SKM-1 (cell line): ENCODE measurements around the gene DOCK3.
A peak's percentile ranks its signal among the peaks of the same experiment; 100 is the strongest.

Source experiments
- DNase-seq: peaks from one replicate; lab custom pipeline; 2025; ENCODE audit not compliant: unreplicated experiment; lab: John Stamatoyannopoulos, UW

DOCK3 gene, protein sequence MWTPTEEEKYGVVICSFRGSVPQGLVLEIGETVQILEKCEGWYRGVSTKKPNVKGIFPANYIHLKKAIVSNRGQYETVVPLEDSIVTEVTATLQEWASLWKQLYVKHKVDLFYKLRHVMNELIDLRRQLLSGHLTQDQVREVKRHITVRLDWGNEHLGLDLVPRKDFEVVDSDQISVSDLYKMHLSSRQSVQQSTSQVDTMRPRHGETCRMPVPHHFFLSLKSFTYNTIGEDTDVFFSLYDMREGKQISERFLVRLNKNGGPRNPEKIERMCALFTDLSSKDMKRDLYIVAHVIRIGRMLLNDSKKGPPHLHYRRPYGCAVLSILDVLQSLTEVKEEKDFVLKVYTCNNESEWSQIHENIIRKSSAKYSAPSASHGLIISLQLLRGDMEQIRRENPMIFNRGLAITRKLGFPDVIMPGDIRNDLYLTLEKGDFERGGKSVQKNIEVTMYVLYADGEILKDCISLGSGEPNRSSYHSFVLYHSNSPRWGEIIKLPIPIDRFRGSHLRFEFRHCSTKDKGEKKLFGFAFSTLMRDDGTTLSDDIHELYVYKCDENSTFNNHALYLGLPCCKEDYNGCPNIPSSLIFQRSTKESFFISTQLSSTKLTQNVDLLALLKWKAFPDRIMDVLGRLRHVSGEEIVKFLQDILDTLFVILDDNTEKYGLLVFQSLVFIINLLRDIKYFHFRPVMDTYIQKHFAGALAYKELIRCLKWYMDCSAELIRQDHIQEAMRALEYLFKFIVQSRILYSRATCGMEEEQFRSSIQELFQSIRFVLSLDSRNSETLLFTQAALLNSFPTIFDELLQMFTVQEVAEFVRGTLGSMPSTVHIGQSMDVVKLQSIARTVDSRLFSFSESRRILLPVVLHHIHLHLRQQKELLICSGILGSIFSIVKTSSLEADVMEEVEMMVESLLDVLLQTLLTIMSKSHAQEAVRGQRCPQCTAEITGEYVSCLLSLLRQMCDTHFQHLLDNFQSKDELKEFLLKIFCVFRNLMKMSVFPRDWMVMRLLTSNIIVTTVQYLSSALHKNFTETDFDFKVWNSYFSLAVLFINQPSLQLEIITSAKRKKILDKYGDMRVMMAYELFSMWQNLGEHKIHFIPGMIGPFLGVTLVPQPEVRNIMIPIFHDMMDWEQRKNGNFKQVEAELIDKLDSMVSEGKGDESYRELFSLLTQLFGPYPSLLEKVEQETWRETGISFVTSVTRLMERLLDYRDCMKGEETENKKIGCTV (N-terminal part only)

DNA sequence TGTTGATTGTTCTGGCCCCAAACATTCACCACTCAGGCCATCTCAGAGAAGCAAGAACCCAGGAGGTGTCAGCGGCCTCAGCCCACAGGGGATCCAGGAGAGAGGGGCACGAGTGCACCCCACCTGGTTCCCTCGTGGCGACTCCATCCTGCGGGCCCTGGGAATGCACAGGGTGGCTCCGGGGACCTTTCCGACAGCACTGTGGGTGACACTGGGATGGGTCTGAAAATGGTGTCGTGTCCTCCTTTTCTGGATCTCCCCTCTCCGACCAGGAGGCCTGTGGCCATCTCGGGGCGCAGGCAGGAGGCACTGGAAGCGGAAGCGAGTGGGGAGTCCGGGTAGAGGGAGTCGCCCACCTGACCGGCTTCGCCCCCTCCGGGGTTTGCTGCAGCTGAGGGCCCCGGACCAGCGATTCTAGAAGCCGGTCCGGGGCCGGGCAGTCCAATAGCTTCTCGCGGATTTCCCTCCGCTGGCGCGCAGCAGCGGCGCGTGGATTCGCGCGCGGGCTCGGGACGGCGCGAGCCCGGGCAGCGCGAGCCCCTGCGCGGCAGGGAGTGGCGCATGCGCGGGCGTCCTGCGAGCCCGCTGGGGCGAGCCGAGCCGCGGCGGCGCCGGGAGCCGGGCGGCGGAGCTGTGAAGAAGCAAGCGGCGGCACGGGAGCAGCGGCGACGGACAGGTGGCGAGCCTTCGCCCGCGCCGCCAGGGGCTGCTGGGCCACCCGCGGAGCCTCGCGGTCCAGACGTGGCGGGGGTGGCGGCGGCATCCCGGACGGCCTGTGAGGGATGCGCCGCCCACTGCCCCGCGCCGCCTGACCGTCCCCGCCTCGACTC, at the start of gene DOCK3:
TSS of gene DOCK3 (plus strand) at position 579 of the 830 bp plus-strand sequence. CDS start 337 bp downstream, outside the sequence.
- no peak for DNase-seq

DNA sequence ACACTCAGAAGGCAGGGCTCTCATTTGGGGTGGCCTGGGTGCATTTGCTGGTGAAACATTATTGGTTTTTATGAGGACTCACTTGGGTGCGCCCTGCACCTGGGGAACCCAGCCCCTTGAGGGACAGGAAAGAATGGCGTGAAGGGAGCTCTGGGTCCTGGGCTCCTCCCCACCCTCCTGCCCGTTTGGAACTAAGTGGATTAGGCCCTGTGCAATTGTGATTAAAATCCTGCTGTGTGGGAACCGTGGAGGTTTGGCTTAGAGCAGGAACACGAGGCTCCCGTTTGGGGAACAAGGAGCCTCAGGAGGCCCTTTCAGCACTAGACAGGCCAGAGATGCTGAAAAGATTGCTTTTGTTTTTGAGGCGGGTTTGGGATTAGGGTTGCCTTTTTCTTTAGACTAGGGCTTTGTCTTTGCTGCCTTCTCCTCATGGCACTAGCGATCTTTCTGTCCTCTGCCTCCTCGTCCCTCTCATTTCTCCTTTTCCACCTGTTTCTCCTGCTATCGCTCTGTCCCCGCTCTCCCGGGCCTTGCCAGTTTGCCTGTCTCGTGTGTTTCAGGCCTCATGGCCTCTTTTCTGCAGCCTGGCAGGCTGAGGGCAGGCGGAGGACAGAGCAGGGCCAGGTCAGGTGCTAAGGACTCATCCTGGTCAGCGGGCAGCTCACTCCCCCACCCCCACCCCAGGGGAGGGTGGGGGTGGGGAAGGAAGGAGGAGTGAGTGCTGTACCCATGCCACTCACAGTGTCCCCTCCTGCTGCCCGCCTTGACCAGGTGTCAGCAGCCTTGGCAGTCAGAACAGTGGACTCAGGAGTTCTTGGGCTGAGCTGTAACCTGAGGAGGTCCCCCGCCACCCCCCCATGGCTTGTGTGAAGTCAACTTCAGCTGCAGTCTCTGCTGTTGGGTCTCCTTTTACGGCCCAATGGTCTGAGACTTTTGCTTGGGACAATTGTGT, 49.2 kb upstream of the DOCK3 start:
- DNase-seq, result no peak

DNA sequence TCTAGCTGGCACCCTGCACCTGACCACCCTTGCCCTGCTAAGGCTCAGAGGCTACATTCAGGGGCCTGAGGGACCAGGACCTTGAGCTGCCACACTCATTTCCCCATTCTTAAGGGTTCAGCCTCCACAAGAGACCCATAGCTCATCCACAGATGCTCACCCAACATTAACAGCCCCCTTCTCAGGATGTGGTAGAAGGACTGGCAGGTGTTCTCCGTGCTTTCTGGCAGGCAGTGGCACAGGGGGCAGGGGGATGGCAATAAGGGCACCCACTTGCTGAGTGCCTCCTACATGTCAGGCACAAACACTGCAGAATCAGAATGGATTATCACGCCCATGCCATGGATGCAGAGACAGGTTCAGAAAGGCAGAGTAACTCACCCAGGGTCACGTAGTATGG, 48.3 kb upstream of the DOCK3 start:
- DNase-seq, result no peak

DNA sequence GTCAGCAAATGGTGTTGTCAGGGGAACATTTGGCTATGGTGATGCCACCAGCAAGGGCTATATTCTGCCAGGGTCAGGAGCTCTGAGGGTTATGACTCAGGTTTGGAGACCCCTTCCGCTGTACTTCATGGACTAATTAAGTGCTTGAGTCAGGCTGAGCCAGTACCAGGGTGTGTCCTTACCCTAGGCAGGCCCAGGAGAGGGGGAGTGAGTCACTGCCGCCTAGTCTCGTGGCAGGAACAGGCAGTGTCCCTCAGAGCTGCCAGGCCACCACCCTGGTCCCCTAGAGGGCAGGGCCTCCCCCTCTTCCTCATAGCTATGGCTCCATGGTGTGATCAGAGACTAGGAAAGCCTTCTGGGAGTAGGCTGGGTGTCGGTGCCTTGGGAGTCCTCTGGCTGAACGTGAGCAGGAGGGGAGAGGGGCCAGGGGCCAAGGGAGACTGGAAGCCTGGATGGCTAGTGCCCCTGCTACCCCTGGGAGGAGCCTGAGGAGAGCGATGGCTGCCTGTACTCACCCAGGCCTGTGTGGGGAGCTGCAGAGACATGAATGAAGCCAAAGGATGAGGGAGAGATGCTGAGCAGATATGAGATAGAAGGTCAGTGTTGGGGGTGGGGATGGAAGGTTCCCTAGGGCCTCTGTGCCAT, 47.2 kb upstream of the DOCK3 start:
- no peak for DNase-seq

DNA sequence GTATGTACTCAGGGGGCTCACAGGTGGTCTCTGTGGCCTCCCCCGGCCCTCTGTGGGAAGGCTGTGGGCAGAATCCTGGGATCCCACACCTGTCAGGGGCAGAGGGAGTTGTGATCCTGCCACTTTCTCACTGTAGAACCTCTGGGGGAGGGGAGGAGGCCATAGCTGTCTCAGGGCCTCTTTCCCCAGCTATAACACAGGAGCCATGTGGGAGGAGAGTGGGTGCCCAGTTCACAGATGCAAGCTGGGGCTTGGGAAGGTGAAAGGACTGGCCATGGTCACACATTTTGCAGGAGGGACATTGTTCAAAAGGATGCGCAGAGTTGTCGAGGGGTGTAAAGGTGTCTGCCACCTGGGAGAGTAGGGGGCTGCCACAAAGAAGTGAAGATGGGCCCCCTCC, 46.1 kb upstream of the DOCK3 start:
- DNase-seq, result no peak

DNA sequence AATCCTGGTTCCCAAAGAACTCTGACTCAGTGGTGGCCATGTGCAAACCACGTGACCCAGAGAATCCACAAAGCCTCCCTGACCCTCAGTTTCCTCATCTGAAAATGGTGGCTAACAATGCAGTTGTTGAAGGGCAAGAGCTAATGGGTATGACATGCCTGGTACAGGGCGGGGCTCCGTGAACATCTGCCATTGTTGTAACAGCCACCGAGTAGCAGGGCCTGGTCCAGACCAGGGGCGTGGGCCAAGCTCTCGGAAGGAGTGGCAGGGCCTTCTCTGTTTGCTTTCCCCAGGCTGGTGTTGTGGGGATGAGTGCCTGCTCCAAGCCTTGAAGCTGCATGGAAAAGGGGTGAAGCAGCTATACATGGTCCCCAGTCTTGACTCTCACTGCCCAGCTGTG, 44.3 kb upstream of the DOCK3 start:
- DNase-seq, result no peak

DNA sequence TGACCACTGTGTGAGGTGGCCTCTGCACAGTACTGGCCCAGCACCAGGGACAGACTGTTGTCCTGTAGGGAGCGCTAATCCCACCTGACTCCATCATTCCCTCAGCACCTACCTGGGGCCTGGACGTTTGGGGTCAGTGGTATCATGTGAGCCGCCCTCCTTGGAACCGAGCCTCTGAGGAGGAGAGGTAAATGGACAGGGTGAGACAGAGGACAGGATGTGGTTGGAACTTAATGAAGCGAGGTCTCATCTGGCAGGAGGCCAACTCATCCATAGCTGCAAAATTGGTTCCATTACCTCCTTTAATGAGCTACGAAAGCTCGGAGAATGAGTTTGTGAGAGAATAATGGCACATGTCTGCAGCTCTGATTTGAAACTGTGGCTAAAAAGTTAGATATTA, 43.9 kb upstream of the DOCK3 start:
- DNase-seq, result no peak

DNA sequence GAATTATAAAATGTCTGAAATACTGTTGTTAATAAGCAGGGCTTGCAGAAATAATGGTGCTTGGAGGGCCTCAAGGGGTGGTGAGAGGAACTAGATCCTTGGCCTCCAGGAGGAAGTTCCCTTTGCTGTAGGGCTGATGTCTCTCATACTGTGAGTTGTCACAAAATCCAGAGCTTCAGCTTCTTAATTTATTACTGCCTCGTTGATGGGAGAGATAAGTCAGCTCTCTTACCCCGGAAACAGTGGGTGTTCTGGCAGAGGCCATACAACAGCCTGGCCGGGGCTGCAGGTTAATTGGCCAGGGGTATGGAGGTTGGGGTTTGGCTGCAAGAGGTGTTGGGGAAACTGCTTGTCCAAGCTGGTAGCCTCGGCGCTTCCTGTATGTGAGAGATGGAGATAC, 42.3 kb upstream of the DOCK3 start:
- peak; percentile 62 for DNase-seq

DNA sequence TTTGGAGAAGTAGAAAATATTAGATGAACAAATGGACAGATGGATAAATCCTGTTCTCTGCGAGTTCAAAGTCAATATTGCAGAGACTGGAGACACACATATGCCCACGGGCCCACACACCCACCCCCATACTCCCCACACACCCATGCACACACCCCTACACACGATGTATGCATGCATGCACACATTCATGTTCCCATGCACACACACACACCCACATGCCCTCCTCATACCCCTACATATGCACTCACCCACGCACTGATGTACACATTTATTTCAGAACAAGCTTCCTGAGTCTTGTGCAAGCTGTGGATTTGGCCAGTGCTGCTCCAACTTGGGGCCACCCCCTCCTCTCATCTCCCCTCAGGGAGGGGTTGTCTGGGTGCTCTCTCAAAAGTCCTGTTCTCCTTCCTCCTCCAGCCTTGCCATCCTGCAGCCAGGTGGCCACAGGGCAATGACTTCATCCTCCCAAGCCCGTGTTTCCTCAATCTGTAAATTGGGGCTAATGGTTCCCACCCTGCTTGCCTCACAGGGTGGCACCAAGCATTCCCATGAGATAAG, 41.4 kb upstream of the DOCK3 start:
- no peak for DNase-seq

DNA sequence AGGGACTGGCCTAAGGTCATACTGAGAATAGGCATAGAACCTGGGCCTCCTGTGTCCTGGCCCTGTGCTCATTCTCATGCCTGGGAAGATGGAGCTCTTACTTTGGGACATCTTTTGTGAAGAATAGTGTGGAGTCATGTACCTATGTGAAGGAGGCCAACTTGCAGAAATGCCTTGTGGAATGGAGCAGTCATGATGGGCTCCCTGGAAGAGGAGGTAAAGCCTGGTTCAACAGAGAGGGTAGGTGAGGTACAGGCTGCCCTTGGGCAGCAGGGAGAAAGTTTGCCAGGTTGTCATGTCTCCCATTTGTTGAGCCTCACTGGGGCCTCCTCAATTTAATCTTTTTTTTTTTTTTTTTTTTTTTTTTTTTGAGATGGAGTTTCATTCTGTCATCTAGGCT, 39.7 kb upstream of the DOCK3 start:
- DNase-seq, result no peak

DNA sequence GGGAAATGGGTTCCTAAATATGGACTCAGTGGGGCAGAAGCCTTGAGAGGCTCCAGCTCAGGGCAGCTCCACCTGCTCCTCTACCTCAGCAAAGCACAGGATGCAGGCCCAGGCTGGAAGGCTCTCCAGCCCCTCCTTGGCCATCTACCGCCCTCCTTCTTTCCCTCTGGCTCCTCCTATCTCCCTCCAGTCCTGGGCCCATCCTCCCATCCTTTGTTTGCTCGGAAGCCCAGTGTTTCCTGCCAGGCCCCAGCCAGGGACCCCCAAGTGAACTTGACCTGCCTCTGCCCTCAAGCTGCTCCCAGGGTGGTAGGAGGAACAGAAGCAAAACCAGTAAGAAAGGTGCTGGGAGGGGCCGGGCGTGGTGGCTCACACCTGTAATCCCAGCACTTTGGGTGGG, 37.7 kb upstream of the DOCK3 start:
- no peak for DNase-seq

DNA sequence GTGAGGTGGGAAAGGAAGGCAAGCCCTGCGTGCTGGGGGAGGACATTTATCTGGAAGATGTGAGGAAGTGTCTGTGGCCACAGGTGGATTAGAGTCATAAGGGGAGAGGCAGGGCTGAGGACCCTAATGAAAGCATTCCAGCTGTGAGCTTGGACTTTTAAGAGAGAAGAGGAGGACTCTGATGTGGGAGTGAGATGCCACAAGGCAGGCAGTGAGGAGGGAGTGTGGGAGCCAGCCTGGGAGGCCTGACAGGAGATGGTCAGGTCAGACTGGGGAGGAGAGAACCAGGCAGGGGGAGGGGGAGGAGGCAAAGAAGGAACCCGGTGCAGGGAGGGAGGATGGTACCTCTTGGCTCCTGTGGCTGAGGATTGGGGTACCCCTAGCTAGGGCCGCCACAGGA, 36.8 kb upstream of the DOCK3 start:
- DNase-seq, result no peak

DNA sequence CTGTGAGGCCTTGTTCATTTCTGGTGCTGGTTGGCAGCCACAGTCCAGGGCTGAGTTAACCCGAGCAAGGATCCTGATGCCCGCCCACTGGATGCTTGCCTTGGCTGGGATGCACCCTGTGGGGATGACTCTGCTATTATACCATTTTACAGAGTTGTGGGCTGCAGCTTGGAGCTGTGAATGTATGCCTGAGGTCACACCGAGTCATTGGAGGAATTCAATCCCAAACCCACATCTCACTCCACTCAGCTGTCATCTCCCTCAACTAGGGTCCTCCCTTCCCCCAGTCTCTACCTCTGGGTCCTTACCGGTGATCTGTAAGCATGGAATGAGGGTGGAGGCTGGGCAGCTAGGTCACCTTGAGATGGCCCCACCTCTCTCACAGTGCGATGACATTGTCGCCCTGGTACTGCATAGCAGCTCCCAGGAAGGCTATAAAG, 35.7 kb upstream of the DOCK3 start:
- DNase-seq, result no peak

DNA sequence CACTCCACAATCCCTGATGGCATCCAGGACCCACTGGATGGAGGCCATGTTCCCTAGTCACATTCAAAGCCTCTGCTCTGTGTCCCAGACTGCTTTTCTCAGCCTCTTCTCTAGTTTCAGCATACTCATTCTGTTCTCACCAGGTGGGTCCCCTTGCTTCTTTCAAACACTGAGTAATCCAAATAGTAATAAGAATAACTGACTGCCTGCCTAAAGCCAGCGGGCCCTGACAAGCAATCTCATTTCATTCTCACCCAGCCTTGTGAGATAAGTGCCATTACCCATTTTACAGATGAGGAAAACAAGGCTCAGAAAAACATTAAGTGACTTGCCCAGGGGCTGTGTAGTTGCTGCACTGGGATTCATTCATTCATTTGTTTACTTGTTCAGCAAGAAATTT, 32.3 kb upstream of the DOCK3 start:
- no peak for DNase-seq

DNA sequence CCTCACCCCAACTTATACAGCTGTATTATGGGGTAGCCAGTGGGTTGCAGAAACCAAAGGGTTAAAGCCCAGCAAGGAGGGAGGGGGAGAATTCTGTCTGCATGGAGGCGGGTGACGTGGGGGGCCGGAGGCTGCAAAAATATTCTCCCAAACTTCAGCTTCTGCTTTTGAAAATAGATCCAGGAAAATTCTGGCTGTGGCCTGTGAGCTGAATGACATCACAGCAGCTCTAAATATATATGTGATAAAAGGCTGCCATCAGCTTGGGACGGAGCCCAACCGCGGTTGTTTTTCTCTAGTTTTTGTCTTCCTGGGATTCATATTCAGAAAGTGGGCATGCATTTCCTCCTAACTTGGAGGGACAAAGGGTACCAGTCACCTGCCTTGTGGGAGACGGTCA, 30.2 kb upstream of the DOCK3 start:
- no peak for DNase-seq

DNA sequence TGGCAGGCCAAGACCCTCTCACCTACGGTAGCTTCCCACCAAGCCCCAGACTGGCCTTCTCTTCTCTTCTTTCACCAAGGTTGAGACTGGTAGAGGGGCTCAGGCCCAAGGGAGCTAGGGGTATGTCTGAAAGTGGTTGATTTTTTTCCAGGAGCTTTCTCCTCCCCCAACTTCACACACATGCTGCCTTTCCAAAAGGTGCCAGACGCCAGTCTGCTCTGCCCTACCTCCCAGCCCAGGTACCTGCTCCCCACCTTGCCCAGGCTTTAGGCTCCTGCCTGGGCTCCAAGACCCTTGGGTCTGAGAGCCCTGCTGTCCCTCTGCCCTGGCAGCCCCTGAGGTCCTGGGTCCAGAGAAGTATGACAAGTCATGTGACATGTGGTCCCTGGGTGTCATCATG, 29.3 kb upstream of the DOCK3 start:
- no peak for DNase-seq

DNA sequence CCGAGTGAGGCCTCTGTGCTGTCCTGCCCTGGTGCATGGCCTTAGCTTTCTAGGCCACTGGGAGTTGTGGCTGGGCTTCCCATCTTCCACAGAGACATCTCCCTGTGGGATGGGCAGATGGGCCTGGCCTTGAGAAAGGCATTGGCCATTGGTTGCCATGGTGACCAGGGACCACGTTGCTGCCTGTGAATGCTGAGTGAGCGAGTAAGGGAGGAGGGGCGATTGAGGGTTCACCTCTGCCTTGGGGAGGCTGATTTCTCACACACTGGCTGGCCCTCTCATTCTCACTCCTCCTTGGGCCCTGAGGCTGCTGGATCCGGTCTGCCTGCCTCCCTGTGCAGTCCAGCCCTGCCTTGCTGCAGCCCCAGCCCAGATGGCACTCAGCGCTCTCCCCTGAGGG, 26.4 kb upstream of the DOCK3 start:
- DNase-seq, result no peak

DNA sequence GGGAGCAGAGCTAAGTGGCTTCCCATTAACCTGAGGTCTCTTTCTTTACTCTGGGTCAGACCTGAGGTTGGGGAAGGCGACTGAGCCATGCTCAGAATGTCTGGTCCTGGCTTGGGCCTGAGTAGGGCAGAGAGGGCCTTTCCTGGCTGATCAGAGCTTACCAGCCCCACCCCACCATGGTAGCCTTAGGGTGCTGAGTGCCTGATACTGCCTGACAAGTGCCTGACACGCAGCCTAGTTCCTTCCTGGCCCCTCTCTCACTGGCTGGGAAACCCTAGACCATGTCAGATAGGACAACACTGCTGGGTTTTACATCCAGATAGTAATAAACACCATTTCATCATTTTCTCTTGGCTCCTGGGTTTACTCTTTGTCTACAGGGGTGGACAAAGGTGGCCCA, 25.8 kb upstream of the DOCK3 start:
- DNase-seq, result no peak

DNA sequence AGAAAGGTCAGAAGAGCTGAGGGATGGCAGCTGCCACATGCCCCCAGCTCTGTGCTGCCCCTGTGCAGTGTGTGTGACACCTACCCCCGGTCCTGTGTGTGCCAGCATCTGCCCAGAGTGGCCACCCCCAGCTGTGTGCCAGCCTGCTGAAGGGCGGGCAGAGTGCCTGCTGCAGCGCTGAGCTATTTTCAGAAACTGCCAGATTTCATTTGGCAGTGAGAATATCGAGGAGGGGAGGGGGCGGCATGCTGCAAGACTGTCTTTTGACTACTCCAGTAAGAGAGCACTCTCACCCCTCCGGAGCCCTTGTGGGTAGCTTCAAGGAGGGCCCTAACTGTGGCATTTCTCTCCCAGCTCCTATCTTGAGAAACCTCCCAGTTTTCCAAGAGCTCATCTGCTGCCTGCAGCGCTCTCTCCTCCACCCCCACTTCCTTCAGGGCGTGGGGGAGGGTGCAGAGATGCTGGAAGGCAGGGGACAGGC, 25.2 kb upstream of the DOCK3 start:
- no peak for DNase-seq
